Stimulated activated CD4-positive, alpha-beta T cell treated with anti-CD3 and anti-CD28 coated beads, Interleukin-1b, Interleukin-23, amount 100 ng/mL, for 4 hours (primary cell): ENCODE results near the gene TCAP.

Experiments used
- DNase-seq, 2 donors: peaks; one replicate each; pipeline ENCODE4 v3.0.0-alpha.2; 2020; ENCODE audit warnings: low read depth in 2 of 2

The TCAP gene

DNA sequence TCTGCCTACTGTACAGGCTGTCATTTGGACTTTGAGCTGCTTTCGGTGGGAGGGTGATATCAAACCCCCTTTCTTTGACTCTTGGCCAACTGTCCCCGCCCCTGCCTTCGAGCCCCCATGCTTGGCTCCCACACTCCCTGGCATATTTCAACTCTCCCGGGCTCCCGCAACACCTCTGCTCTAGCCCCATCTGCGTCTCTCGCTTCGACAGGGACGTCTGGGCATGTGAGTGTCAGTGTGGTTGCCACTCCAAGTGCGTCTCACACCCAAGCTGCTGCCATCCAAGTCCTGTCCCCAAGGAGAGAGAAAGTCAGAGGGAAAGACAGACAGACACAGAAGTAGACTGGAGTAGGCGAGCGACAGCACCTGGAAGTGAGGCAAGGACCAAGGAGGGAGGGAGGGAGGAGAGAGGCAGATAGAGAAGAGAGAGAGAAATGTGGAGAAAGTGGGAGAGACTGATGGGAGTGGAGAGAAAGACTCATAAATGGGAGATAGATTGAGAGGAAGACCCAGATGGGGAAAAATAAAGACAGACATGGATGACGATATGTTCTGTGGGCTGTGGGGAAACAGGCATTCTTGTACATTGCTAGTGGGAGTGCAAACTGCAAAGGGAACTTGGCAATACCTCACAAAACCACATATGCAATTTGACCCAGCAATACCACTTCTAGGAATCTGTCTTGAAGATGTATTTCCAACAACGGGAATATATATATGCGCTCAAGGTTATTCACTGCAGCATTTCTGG is 16.4 kb upstream of the TCAP start:
- DNase-seq = no peak

DNA sequence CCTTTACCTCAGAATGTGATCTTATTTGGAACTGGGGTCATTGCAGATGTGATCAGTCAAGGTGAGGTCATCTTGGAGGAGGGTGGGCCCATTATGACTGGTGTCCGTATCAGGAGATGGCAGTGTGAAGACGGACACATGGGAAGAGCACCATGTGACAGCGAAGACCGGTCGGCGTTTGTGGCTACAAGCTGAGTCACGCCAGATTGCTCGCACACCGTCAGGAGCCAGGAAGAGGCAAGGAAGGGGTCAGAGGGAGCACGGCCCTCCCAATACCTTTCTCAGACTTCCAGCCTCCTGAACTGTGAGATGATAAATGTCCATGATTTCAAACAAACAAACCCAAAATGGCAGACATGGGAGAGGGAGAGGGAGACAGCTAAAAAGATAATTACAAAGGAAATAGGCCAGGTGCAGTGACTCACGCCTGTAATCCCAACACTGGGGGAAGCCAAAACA is 15.0 kb upstream of the TCAP start:
- DNase-seq = no peak

DNA sequence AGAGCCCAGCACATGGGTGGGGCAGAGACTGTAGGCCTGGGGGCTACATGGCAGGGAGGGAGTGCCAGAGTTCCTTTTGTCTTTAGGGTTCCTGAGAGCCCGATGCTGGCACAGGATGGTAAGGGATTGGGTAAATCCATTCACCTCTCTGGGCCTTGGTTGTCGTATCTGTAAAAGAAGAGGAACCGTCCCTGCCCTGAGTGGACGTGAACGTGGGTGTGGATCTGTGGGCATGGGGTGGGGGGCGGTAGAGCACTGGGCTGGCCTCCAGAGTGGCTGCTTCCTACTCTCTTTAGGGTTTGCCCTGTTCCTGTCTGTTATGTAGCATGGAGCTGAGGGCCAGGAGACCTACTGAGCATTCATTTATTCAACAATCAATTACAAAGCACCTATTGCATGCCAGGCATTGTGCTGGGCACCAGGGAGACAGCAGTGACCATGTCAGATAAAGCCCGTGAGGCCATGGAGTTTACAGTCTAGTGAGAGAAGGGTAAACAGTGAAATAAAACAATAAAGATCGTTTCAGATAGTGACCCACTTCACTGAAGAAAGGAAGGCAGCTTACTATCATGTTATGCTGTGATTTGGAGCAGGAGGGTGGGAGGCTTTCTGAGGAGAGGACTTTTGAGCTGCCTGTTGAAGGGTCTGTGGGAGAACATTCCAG is 13.1 kb upstream of the TCAP start:
- DNase-seq = no peak

DNA sequence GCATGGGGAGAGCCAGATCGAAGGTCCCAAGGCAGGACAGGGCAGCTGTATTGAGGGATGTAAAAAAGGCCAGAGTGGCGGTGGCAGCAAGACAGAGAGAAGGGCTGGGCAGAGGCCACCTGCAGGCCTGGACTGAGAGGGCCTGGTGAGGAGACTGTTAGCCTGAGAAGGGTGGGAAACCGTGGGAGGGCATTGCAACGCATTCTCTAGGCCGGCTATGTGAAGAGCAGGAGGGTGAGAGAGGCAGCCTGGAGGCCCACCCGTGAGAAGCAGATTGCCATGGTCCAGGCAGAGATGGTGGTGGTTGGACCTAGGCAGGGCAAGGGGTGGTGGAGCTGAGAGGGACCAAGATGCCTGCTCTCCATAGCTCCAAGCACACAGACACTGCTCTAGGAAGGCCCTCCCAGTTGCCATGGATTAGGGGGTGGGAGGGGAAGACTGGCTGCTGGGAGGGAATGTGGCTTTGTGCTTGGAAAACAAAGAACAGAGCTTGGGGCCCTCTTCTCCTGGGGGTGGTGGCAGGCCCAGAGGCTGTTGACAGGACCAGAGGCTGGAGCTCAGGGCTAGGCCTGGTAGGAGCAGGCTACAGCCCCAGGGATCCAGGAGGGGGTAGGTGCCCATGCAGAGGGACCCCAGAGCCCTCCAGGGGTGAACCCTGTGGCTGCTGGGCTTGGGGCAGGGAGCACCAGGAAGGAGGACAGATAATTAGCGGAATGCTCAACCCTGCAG is 12.4 kb upstream of the TCAP start:
- no peak for DNase-seq

DNA sequence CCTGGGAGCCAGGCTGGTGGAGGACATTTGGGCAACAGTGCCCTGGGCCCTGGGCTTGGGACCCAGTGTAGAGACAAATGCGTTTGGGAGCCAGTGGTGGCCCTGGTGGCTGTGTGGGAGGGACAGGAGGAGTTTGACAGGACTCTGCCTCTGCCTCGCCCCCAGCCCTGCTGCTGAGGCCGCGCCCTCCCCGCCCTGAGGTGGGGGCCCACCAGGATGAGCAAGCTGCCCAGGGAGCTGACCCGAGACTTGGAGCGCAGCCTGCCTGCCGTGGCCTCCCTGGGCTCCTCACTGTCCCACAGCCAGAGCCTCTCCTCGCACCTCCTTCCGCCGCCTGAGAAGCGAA is 11.9 kb upstream of the TCAP start:
- no peak for DNase-seq

DNA sequence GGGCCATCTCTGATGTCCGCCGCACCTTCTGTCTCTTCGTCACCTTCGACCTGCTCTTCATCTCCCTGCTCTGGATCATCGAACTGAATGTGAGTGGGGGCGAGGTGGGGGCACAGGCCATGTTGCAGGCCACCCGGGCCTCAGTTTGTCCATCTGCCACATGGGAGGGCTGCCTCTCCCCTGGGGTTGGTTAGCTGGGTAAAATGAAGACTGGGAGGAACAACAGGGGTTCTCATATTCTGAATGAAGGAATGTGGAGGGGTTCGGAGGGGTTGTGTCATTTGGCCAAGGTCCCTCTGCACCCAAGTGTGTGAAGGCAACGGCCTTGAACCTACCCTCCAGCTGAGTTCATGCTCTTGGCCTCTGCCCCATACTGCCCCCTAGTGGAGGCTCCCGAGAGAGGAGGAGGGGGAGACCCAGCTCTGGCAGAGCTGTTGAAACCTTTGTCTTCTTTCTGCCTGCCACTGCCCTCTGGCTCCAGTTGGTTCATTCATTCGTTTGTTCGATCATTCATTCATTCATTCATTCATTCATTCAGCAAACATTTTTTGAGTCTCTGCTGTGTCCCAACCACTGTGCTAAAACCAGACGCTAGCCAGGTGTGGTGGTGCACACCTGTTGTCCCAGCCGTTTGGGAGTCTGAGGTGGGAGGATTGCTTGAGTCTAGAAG is 11.4 kb upstream of the TCAP start:
- DNase-seq = peak; percentile 72 to 78

DNA sequence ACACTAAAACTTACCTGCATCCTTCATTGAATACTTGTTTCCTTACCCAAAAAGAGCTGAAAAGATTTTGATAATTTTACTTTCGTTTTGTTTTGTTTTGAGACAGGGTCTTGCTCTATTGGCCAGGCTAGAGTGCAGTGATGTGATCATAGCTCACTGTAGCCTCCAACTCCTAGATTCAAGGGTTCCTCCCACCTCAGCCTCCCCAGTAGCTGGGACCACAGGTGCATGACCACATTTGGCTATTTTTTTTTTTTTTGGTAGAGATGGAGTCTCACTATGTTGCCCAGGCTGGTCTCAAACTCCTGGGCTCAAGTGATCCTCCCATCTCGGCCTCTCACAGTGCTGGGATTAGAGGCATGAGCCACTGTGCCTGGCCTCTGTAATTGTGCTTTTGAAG is 10.0 kb upstream of the TCAP start:
- DNase-seq = no peak

DNA sequence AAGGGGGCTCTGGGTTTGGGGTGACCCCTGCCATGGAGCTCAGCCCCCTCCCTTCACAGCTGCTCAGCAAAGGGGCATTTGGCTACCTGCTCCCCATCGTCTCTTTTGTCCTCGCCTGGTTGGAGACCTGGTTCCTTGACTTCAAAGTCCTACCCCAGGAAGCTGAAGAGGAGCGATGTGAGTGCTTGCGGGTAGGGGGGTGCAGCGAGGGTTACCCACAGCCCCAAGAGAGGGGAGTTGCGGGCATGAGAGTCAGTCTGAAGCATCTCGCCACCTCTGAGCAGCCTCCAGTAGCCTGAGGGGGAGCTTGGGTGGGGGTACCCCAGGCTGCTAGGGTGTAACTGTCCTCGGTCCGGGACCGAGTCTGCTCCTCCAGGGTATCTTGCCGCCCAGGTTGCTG is 6.8 kb upstream of the TCAP start:
- no peak for DNase-seq

DNA sequence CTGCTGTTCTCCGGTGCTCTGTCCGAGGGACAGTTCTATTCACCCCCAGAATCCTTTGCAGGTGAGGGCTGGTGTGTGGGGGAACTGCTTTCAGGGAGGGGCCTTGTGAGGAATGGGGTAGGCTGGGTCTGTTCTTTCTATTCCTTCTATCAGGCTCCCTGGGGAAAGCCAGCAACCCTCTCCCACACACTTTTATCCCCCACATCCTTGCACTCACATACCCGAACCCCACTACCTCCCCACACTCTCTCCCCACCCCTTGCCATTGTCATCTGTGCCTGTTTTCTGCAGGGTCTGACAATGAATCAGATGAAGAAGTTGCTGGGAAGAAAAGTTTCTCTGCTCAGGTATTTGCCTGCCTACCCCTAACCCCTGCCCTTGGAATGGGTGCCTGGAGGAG is 6.4 kb upstream of the TCAP start:
- no peak for DNase-seq

DNA sequence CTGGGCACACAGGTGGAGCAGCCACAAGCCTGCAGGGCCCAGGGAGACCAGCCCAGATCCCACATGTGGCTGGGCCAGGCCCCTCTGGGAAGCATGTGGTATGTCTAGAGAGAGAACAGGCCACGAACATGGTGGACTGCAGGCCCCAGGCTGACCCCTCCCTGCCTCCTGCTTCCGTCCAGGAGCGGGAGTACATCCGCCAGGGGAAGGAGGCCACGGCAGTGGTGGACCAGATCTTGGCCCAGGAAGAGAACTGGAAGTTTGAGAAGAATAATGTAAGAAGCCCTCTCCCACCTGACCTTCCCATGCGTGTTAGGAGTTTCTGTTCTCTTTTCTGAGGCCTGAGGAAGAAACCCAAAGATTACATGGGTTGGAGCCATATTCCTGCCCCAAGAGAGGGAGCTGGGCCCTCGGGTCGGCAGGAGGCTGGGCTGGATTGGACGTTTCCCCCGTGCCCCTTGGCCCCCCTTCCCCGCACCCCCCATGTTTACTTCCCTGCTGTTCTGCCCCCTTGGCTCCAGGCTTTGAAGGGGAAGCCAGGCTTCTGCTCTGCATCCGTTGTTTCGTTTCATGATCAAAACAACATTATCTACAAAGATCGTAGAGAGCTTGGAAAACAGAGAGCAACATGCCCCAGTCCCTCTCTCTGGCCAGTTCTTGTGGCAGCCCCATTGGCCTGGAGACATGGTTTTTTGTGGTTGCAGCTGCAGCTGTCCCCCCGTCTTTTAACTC is 5.7 kb upstream of the TCAP start:
- no peak for DNase-seq

DNA sequence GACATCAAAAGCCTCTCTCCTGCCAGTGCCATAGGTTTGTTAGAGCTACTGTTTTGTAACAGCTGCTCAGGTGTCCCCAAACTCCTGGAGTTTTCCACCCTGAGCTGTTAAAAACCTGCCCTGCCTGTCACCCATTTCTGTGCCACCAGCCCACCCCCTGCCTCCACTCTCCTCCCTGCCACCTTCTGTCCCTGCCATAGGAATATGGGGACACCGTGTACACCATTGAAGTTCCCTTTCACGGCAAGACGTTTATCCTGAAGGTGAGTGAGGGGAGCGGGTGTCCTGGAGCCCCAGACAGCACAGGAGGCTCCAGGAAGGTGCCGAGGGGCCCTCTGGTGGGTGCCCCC is 5.2 kb upstream of the TCAP start:
- no peak for DNase-seq

DNA sequence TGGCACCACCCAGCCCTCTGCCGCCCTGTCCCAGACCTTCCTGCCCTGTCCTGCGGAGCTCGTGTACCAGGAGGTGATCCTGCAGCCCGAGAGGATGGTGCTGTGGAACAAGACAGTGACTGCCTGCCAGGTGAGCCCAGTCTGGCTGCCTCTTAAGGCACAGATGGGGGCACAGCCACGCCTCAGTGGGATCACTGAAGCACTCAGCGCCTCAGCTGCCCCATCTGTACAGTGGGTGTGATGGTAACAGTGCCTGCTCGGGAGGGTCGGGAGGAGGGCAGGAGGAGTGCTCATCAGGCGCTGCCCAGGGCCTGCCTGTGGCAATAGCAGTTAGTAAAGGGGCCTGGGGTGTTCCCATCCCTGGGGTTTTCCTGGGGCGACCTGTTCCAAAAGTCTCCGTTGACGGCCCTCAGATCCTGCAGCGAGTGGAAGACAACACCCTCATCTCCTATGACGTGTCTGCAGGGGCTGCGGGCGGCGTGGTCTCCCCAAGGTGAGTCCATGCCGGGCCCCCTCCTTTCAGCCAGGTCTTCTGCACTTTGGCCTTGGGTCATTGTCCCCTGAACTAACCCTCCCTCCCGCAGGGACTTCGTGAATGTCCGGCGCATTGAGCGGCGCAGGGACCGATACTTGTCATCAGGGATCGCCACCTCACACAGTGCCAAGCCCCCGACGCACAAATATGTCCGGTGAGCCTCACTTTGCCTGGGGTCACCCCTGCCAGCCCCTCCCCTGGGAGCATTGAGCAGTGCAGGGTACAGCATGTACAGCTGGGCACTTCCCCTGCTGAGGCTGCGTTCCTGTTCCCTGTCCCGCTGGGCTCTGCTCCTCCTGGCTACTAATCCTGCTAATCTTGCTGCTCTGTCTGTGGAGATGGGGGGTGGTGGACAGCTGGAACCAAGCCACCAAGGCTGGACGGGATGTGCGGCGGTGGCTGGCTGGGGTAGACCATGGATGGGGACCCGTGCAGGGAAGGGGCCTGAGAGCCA is 4.5 kb upstream of the TCAP start:
- no peak for DNase-seq

DNA sequence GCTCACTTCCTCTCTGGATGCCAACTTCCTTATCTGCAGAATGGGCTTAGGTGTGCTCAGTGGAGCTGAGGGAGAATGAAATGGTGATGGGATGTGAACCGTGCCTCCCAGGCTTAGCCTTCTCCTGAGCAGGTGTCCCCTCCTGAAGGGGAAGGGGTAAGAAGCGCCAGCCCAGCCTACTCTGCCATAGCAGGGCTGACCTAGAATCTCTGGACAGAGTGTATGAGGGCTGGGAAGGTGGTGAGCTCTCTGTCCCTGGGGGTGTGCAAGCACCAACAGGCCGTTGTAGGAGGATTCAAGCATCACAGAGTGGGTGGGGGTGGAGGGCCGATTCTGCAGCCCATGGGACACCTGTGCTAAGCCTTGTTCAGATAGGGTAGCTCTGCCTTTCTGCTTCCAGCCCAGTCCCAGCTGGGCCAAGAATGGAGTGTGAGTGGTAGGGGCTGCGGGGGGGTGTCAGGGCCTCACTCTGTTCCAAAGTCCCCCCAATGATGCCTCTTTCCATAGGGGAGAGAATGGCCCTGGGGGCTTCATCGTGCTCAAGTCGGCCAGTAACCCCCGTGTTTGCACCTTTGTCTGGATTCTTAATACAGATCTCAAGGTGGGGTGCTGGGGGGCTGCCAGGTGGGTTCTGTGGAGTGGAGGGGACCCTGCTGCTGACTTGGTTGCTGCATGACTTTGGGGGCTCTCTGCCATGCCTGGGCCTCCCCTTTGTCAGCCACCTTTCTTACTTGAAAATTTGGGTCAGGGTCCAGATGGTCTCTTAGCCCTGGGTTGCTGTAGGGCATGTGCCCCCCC is 3.2 kb upstream of the TCAP start:
- no peak for DNase-seq

DNA sequence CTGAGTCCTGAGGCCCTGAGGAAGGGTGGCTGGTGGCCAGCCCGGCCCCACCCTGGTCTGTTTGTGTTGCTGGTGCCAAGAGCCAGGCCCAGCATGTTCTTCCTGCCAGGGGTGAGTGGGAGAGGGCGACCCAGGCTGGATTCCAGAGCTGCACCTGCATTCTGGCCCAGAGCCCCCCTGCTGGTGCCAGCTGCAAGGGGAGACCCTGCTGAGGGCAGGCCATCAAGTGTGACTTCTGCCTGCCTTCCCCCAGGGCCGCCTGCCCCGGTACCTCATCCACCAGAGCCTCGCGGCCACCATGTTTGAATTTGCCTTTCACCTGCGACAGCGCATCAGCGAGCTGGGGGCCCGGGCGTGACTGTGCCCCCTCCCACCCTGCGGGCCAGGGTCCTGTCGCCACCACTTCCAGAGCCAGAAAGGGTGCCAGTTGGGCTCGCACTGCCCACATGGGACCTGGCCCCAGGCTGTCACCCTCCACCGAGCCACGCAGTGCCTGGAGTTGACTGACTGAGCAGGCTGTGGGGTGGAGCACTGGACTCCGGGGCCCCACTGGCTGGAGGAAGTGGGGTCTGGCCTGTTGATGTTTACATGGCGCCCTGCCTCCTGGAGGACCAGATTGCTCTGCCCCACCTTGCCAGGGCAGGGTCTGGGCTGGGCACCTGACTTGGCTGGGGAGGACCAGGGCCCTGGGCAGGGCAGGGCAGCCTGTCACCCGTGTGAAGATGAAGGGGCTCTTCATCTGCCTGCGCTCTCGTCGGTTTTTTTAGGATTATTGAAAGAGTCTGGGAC is 2.4 kb upstream of the TCAP start:
- no peak for DNase-seq

DNA sequence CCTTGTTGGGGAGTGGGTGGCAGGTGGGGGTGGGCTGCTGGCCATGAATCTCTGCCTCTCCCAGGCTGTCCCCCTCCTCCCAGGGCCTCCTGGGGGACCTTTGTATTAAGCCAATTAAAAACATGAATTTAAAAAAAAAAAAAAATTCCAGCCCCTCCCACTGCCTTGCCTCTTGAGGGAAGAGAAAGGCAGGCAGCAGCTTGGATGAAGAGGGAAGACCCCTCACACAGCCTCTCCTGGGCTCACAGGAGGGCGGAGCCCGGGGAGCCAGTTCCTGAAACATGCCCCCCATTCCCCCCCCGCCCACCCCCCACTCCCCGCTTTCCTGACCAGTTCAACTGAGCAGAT is 1.8 kb upstream of the TCAP start:
- no peak for DNase-seq

DNA sequence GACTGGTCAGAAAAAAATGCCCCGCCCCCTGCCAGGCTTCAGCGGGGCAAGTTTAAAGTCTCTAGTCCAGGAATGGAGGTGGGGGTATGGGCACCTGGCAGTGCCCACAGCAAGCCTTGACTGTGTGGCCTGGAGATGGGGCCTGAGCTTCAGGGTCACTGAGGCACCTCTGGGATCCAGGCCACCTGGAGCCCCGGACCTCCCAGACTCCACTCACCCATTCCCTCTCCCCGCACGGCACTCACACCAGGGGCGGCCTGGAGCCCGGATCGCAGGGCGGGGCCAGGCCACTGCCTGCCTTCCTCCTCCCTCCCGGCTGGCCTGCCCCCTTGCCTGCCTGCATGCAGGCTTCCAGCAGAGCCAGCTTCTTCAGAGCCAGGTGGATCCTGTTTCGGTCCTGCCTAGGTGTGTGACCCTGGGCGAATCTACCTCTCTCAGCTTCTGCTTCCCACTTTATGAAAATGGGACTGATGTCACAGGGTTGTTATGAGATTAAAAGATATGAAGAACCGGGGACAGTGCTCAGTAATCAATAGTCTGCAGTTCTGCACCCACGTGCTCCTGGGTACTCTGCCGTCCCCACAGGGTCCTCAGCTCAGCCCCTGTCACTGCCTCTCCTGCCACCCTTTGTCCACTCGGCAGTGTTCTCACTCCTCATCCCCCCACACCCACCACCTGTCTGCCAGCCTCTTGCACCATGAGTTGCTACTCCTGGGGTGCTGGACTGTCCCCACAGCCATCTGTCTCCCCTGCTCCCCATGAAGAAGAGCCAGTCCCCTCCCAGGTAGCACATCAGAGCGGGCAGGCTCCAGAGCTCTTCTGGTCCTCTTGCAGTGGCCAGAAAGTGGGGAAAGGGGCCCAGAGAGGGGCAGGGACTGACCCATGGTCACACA is 1.2 kb upstream of the TCAP start:
- DNase-seq = no peak

DNA sequence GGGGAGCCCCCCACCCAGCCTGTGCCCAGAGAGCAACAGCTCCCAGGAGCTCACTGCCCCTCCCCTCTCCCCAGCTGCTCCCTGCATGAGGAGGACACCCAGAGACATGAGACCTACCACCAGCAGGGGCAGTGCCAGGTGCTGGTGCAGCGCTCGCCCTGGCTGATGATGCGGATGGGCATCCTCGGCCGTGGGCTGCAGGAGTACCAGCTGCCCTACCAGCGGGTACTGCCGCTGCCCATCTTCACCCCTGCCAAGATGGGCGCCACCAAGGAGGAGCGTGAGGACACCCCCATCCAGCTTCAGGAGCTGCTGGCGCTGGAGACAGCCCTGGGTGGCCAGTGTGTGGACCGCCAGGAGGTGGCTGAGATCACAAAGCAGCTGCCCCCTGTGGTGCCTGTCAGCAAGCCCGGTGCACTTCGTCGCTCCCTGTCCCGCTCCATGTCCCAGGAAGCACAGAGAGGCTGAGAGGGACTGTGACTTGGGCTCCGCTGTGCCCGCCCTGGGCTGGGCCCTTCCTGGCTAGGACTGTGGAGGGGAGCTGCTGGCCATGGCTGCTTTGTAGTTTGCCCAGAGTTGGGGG is 584 bp downstream of the TCAP start:
- no peak for DNase-seq

DNA sequence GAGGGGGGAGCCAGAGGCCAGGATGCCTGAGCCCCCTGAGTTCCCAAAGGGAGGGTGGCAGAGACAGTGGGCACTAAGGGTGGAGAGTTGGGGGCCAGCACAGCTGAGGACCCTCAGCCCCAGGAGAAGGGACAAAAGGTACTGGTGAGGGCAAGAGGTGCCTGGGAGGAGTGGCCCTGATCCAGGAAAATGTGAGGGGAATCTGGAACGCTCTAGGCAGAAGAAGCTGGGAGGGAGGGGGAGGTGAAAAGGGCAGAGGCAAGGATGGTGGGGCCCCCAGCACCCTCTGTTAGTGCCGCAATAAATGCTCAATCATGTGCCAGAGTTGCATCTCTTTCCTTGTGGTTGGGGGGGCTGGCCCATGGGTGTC is 1.1 kb downstream of the TCAP start:
- DNase-seq = no peak
